ENCODE data around the gene BHLHE23. TPM values are rescaled to one million over a fixed set of nuclear protein-coding genes. Genes with fewer than 3 reads are reported as not detected.

BHLHE23 gene
- total RNA-seq, 1 experiment from 2014 or later, result not detected

DNA sequence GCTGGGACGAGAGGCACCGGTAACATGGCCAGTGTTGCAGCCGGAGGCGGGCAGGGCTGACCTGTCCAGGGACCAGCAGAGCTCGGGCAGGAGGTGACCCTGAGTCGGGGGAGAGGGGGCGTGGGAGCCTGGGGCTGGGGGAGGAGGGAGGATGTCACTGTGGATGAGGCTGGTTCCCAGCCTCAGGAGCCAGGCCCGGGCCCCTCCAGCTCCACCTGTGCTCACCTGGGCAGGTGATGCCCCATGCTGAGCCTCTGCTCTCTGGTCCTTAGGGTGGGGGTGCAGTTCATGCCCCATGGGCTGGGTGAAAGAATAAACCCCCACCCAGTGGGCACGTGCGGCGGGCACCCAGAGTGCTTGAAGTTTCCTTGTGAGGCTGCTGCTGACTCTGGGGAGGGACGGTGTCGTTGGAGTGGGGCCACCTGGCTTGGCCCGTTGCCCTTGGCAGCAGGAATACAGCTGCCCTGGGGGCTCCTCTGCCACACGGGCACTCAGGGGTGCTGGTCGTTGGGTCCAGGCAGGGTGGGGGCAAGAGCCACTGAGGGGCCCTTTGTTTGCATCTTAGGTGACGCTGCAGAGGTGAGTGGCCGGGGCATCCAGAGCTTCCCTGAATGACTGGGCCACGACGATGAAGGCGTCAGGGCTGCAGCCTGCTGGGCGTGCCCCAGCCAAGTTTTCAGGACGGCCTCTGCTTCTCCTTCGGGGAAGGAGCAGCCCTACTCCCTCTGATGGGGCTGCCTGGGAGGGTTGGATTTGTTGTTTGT lies 24.7 kb upstream of the BHLHE23 start:
- Histone ChIP-seq H3K36me3 (ENCODE audit: control insufficient read depth in 1 of 2, insufficient read depth in 2 of 2, low read length in 2 of 2) (no peaks in the 10 kb centered on the region), H3K4me1 (ENCODE audit: control insufficient read depth in 1 of 2, insufficient read depth in 2 of 2, low read length in 2 of 2) (no peaks in the 10 kb centered on the region), H2AFZ (ENCODE audit: low read depth, low read length, poor library complexity, severe bottlenecking) (no peak overlapping the region), H4K20me1 (ENCODE audit: insufficient read depth) (no peaks in the 10 kb centered on the region), H3K9me2 (ENCODE audit: insufficient read depth) (no peaks in the 10 kb centered on the region), H3K27me3 (ENCODE audit: insufficient read depth, low read length) (no peaks in the 10 kb centered on the region), H3K79me2 (ENCODE audit: insufficient read depth, low read length) (no peaks in the 10 kb centered on the region), H3K4me2 (ENCODE audit: low read length) (no peak overlapping the region), H3K9me3 (ENCODE audit: control insufficient read depth in 1 of 2, insufficient read depth in 1 of 2, low read depth in 1 of 2, low read length in 2 of 2) (no peaks in the 10 kb centered on the region), H3K4me3 (replicated peaks in 1 of 2; ENCODE audit: low read depth in 1 of 2, low read length in 2 of 2) (no peak overlapping the region), H3K27ac (ENCODE audit: low read depth, low read length) (no peak overlapping the region), H3K9ac (ENCODE audit: low read length) (no peak overlapping the region)
- BruUV-seq (replicated peaks), result no TSS peak
- TF ChIP-seq SP1 (IDR thresholded peaks at IDR 0.05; ENCODE audit: low read depth) (no peak), POLR2A (IDR thresholded peaks at IDR 0.05; ENCODE audit: borderline replicate concordance, extremely low read depth, insufficient read depth, insufficient read length) (no peak), CEBPB (IDR thresholded peaks at IDR 0.05; ENCODE audit: low read depth) (no peak), RAD21 (IDR thresholded peaks at IDR 0.05; ENCODE audit: low read depth) (no peak)
- ChIA-PET POLR2A (no interaction called here), RAD21 (ENCODE audit: low non-redundant PET in 1 of 2, low total read pairs in 2 of 2, uncharacterized antibody in 2 of 2, unreplicated experiment in 2 of 2) (no interaction called here), CTCF (no interaction called here)
- DNase-seq (ENCODE audit: low read depth, low spot score), result no peak
- ATAC-seq, result no peak
- intact Hi-C loops (cut with micrococcal nuclease), result no loop called here

DNA sequence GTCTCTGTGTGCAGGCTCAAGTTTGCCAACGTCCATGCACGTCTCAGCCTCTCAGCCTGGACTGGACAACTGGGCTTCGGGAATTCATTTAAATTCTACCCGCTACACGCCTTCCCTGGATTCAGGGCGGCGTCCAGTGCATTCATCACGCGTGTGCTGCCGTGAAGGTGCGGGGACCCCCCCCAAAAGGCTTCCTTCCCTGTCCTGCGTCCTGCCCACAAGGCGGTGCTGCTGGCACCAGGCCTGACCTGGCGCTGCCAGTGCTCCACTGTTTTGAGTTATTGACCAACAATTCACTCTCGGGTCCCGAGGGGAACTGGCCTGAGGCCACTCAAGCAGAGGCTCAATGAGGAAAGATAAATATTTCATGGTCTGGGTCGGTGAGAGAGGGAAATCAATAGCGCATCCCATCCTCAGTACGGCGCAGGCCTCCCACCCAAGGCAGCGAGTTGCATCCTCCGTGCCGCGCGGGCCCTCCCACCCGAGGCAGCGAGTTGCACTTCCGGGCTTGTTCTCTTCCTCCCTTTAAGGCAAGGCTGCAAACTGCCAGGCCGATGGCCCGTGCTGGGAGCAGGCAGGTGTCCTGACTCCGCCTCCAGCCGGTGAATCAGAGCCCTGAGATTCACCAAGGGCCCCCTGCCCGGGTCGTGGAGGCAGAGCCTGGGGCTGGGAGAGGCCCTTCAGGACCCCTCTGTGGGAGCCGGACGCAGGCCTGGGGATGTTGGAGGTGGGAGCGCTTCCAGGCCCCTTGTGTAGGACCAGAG lies 22.8 kb upstream of the BHLHE23 start:
- H3K36me3 ChIP-seq (ENCODE audit: control insufficient read depth in 1 of 2, insufficient read depth in 2 of 2, low read length in 2 of 2), result no peaks in the 10 kb centered on the region
- ChIA-PET CTCF (no interaction called here), RAD21 (ENCODE audit: low non-redundant PET in 1 of 2, low total read pairs in 2 of 2, uncharacterized antibody in 2 of 2, unreplicated experiment in 2 of 2) (no interaction called here), POLR2A (no interaction called here)
- H3K4me3 ChIP-seq (replicated peaks in 1 of 2; ENCODE audit: low read depth in 1 of 2, low read length in 2 of 2), result no peak overlapping the region
- no peaks in the 10 kb centered on the region for H3K4me1 ChIP-seq (ENCODE audit: control insufficient read depth in 1 of 2, insufficient read depth in 2 of 2, low read length in 2 of 2)
- ATAC-seq (peak; percentile 58), DNase-seq (ENCODE audit: low read depth, low spot score) (no peak)
- intact Hi-C loops (cut with micrococcal nuclease), result no loop called here
- H3K9me3 ChIP-seq (ENCODE audit: control insufficient read depth in 1 of 2, insufficient read depth in 1 of 2, low read depth in 1 of 2, low read length in 2 of 2), result no peaks in the 10 kb centered on the region
- H2AFZ ChIP-seq (ENCODE audit: low read depth, low read length, poor library complexity, severe bottlenecking), result no peak overlapping the region
- H3K27me3 ChIP-seq (ENCODE audit: insufficient read depth, low read length), result peaks cover 6% of the 10 kb centered on the region; the same call in 1 of the 2 replicates
- H3K27ac ChIP-seq (ENCODE audit: low read depth, low read length), result no peak overlapping the region
- H3K4me2 ChIP-seq (ENCODE audit: low read length), result no peak overlapping the region
- no peaks in the 10 kb centered on the region for H3K9me2 ChIP-seq (ENCODE audit: insufficient read depth)
- no TSS peak for BruUV-seq (replicated peaks)
- no peaks in the 10 kb centered on the region for H4K20me1 ChIP-seq (ENCODE audit: insufficient read depth)
- H3K79me2 ChIP-seq (ENCODE audit: insufficient read depth, low read length), result no peaks in the 10 kb centered on the region
- no peak overlapping the region for H3K9ac ChIP-seq (ENCODE audit: low read length)
- TF ChIP-seq SRF (IDR thresholded peaks at IDR 0.05; ENCODE audit: low read depth), result no peak
- TF ChIP-seq YY1 (IDR thresholded peaks at IDR 0.05; ENCODE audit: extremely low read depth, insufficient replicate concordance, low read depth, low read length), result no peak
- TF ChIP-seq RAD21 (IDR thresholded peaks at IDR 0.05; ENCODE audit: low read depth), result no peak
- no peak for TF ChIP-seq EZH2phosphoT487 (IDR thresholded peaks at IDR 0.05; ENCODE audit: borderline replicate concordance)
- TF ChIP-seq ZFX (IDR thresholded peaks at IDR 0.05), result no peak
- no peak for TF ChIP-seq TCF7L2 (IDR thresholded peaks at IDR 0.05; ENCODE audit: borderline replicate concordance, extremely low read depth, insufficient read depth, insufficient read length)
- TF ChIP-seq SIN3A (IDR thresholded peaks at IDR 0.05; ENCODE audit: low read depth), result no peak
- TF ChIP-seq CBX3 (IDR thresholded peaks at IDR 0.05; ENCODE audit: low read depth), result no peak
- no peak for TF ChIP-seq EZH2 (IDR thresholded peaks at IDR 0.05)
- TF ChIP-seq, protein P1, sequence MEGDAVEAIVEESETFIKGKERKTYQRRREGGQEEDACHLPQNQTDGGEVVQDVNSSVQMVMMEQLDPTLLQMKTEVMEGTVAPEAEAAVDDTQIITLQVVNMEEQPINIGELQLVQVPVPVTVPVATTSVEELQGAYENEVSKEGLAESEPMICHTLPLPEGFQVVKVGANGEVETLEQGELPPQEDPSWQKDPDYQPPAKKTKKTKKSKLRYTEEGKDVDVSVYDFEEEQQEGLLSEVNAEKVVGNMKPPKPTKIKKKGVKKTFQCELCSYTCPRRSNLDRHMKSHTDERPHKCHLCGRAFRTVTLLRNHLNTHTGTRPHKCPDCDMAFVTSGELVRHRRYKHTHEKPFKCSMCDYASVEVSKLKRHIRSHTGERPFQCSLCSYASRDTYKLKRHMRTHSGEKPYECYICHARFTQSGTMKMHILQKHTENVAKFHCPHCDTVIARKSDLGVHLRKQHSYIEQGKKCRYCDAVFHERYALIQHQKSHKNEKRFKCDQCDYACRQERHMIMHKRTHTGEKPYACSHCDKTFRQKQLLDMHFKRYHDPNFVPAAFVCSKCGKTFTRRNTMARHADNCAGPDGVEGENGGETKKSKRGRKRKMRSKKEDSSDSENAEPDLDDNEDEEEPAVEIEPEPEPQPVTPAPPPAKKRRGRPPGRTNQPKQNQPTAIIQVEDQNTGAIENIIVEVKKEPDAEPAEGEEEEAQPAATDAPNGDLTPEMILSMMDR (IDR thresholded peaks at IDR 0.05 in 2 of 3, conservative IDR thresholded peaks at IDR 0.05 in 1 of 3; ENCODE audit: borderline replicate concordance in 1 of 3, insufficient read depth in 1 of 3, low read depth in 2 of 3, low read length in 2 of 3), result no peak
- TF ChIP-seq ZNF274 (IDR thresholded peaks at IDR 0.05; ENCODE audit: low read depth, low read length), result no peak
- TF ChIP-seq FOSL1 (IDR thresholded peaks at IDR 0.05; ENCODE audit: low read depth), result no peak
- TF ChIP-seq JUND (IDR thresholded peaks at IDR 0.05), result no peak
- TF ChIP-seq, protein P2, sequence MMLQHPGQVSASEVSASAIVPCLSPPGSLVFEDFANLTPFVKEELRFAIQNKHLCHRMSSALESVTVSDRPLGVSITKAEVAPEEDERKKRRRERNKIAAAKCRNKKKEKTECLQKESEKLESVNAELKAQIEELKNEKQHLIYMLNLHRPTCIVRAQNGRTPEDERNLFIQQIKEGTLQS (IDR thresholded peaks at IDR 0.05), result no peak
- TF ChIP-seq CEBPB (IDR thresholded peaks at IDR 0.05; ENCODE audit: low read depth), result no peak
- no peak for TF ChIP-seq SP1 (IDR thresholded peaks at IDR 0.05; ENCODE audit: low read depth)

All from HCT116 (cell line).